Upper lobe of right lung (tissue), 1 donor: ENCODE measurements around the gene GJC1. TPM values are rescaled to one million over a fixed set of nuclear protein-coding genes. Genes with fewer than 3 reads are reported as not detected.

Experiments
- ATAC-seq: fragments of 200-7000 bp; cut with Tn5 transposase; one replicate; pipeline ENCODE4 v1.9.1; 2020; ENCODE audit warnings: mild to moderate bottlenecking, moderate library complexity
- DNase-seq: peaks from one replicate; pipeline ENCODE4 v3.0.0-alpha.2; 2020
- H3K27ac ChIP-seq: fragments of 200-600 bp; one replicate; pipeline ENCODE4 v1.8.0; 2022
- H3K27me3 ChIP-seq: fragments of 200-600 bp; one replicate; pipeline ENCODE4 v1.8.0; 2022; ENCODE audit warnings: mild to moderate bottlenecking
- H3K36me3 ChIP-seq: fragments of 200-600 bp; one replicate; pipeline ENCODE4 v1.8.0; 2022
- H3K4me1 ChIP-seq: fragments of 200-600 bp; one replicate; pipeline ENCODE4 v1.8.0; 2022
- H3K4me3 ChIP-seq: fragments of 200-600 bp; one replicate; pipeline ENCODE4 v1.8.0; 2022; ENCODE audit warnings: mild to moderate bottlenecking
- H3K9me3 ChIP-seq: fragments of 200-600 bp; one replicate; pipeline ENCODE4 v1.8.0; 2022
- intact Hi-C: fragments of 100-400 bp; cut with DNase I; formaldehyde crosslinking; loops from one replicate; pipeline ENCODE4 v1.11.0; 2022
- long read RNA-seq: library from polyadenylated mRNA; unstranded; transcript quantifications from one replicate; pipeline ENCODE4 v2.0.0, GENCODE V29; 2021
- total RNA-seq: library from RNA; stranded (reverse); fragmentation: NEBNext Ultra II Directional; extraction: Animal tissue kit (Norgen Biotek cat#: 25700); gene quantifications from one replicate; pipeline ENCODE4 v1.2.1, GENCODE V29; 2021
- TF ChIP-seq, protein P1 (sequence below): fragments of 200-600 bp; IDR thresholded peaks from one replicate; pipeline ENCODE4 v1.8.0; 2022; ENCODE audit warnings: antibody characterized with exemption
- donor health status: DM: no; HTN: yes; CAD: no; lungs with severe emphysema.

GJC1 gene
- total RNA-seq = 22.8 TPM
- long read RNA-seq, full-length matches to known transcripts = 10 of 13 reads
- long read RNA-seq, partial matches to known transcripts = 1 of 13 reads
- long read RNA-seq, other reads (novel, unspliced or antisense) = 2 of 13 reads

DNA sequence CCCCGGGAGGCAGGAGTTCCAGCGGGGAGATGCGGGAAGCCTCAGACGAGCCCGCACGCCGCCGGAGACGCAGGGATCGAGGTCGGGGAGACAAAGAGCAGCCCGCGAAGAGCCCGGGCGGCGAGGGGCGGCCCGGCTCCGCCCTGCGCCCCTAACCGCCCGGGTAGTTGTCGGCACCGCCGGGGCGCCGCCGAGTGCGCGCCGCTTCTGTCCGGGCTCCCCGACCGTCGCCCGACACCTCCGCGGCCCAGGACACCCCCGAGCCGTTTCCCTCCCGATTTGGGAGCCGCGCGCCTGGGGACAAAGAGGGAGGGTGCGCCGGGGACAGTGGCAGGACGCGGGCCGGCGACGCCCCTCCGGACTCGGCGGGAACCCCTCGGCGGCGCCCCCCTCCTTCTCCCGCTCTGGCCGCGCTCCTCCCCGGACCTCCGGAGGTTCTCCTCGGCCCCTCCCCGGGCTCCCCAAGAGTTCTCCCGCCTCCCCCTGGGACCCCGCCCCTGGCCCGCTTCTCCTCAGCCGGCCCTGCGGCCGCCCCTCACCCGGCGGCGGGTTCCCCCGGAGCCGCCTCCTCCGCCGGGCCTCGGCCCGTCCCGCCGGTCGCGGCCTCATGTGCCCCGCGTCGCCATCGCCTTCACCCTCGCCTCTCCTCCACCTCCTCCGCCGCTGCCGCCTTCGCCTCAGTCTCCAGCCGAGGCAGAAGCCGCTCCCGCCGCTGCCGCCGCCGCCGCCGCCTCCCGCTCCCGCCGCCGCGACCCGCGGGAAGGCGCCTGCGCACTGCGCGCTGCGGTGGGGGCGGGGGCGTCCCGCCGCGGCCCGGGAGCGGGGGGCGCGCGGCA, at the start of gene GJC1:
Gene GJC1, minus strand, starts transcription at position 765 of the 836 bp plus-strand sequence. CDS start 24,470 bp downstream, outside the sequence.
- Histone ChIP-seq H3K36me3 (no peaks in the 10 kb centered on the region), H3K4me3 (peak within 1 kb of the TSS; percentile 49), H3K4me1 (no peaks in the 10 kb centered on the region), H3K27ac (peak within 1 kb of the TSS; percentile 71), H3K9me3 (no peaks in the 10 kb centered on the region), H3K27me3 (peaks cover 75% of the 10 kb centered on the region)
- DNase-seq = peak; percentile 69
- ATAC-seq = peak; percentile 64
- intact Hi-C loops = no loop called here
- TF ChIP-seq, protein P1, sequence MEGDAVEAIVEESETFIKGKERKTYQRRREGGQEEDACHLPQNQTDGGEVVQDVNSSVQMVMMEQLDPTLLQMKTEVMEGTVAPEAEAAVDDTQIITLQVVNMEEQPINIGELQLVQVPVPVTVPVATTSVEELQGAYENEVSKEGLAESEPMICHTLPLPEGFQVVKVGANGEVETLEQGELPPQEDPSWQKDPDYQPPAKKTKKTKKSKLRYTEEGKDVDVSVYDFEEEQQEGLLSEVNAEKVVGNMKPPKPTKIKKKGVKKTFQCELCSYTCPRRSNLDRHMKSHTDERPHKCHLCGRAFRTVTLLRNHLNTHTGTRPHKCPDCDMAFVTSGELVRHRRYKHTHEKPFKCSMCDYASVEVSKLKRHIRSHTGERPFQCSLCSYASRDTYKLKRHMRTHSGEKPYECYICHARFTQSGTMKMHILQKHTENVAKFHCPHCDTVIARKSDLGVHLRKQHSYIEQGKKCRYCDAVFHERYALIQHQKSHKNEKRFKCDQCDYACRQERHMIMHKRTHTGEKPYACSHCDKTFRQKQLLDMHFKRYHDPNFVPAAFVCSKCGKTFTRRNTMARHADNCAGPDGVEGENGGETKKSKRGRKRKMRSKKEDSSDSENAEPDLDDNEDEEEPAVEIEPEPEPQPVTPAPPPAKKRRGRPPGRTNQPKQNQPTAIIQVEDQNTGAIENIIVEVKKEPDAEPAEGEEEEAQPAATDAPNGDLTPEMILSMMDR = no peak

DNA sequence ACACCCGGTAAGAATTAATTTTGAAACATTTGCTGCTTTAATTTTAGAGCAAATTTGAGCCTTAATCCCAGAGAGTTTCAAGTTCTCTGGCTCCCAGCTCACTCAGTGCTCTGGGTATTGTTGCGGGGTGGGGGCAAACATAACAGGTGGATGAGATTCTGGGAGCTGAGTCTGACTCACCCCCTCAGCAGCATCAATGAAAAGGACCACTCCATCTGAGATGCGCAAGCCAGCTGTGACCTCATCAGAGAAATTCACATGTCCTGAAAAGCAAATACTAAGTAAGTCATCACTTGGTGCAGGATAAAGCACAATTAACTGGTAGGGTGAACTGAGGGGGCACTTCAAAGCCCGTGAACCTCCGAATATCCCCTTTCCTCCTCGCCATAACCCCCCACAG, 49.3 kb upstream of the GJC1 start:
- no peak for ATAC-seq
- Histone ChIP-seq H3K27ac (no peak overlapping the region), H3K4me1 (no peaks in the 10 kb centered on the region), H3K4me3 (no peak overlapping the region), H3K36me3 (peaks cover 100% of the 10 kb centered on the region), H3K27me3 (no peaks in the 10 kb centered on the region), H3K9me3 (no peaks in the 10 kb centered on the region)
- TF ChIP-seq, protein P1 = no peak
- intact Hi-C loops = no loop called here
- DNase-seq = no peak

DNA sequence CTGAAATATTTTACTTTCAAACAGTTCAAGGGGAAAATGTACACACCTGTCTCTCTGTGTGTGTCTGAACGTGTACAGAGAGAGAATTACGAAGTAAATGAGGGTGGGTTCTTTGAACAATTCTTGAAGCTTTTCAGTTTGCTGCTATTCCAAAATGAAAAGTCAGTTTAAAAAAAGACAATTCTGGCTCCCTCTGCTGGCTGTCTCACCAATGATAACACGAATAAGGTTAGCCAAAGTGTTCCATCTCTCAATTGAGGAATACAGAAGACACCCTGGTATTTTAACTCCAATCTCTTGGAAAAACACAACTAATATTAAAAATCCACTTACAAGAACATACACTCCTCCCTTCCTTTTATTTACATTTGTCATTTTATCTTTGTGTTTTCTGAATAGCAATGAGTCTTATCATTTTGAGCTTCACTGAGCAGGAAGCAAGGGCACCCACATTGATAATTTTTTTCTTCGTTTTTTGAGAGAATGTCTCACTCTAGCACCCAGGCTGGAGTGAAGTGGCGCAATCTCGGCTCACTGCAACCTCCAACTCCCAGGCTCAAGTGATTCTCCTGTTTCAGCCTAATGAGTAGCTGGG, 48.6 kb upstream of the GJC1 start:
- intact Hi-C loops = no loop called here
- ATAC-seq = no peak
- H3K36me3 ChIP-seq = peaks cover 100% of the 10 kb centered on the region

DNA sequence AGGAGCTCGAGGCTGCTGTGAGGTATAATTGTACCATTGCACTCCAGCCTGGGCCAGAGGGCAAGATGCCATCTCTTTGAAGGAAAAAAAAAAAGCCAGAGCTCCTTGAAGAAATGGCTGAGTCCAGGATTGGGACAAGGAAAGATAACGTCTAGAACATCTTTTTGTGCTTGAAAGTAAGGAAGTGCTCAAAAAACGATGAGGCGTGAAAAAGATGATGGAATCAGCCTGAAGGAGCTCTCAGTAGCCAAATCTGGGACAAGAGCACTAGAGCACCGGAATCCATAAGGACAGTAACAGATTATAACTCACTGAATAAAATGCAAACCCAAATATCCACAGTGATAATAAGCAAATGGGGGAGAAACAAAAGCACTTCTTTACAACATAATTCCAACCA, 47.0 kb upstream of the GJC1 start:
- ATAC-seq (no peak), DNase-seq (no peak)
- H3K36me3 ChIP-seq = peaks cover 99% of the 10 kb centered on the region
- H3K9me3 ChIP-seq = no peaks in the 10 kb centered on the region
- H3K27ac ChIP-seq = no peak overlapping the region
- H3K27me3 ChIP-seq = no peaks in the 10 kb centered on the region
- no peaks in the 10 kb centered on the region for H3K4me1 ChIP-seq
- TF ChIP-seq, protein P1 = no peak
- intact Hi-C loops = no loop called here
- no peak overlapping the region for H3K4me3 ChIP-seq

More for the DNA sequence above, 48.6 kb upstream of the GJC1 start:
- no peak for DNase-seq
- TF ChIP-seq, protein P1 = peak; percentile 59
- Histone ChIP-seq H3K4me1 (no peaks in the 10 kb centered on the region), H3K27me3 (no peaks in the 10 kb centered on the region), H3K4me3 (no peak overlapping the region), H3K9me3 (no peaks in the 10 kb centered on the region), H3K27ac (no peak overlapping the region)

DNA sequence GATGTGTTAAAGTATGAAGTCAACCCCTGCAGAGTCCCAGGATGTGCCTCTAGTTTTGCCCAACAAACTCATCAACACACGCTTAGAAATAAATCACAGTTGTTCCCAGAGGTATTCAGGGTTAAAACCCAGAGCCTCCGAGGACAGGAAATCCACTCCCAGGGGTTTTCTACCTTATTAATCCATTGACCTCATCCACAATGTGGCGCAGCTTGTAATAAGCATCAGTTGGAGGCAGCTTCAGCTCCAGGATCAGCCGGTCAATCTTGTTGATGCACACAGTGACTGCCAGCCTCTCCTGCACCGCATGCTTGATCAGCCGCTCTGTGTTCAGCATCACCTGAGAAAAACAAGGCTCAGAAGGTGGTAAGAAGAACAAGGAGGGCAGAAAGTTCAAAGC, 45.7 kb upstream of the GJC1 start:
- intact Hi-C loops = no loop called here
- DNase-seq (no peak), ATAC-seq (no peak)
- H3K9me3 ChIP-seq = no peaks in the 10 kb centered on the region
- H3K4me3 ChIP-seq = no peak overlapping the region
- no peak overlapping the region for H3K27ac ChIP-seq
- TF ChIP-seq, protein P1 = no peak
- H3K27me3 ChIP-seq = no peaks in the 10 kb centered on the region
- H3K4me1 ChIP-seq = no peaks in the 10 kb centered on the region
- peaks cover 99% of the 10 kb centered on the region for H3K36me3 ChIP-seq
